HG03354 (cell line): Measurements from ENCODE around the gene NAV3.

ENCODE experiments used
- ATAC-seq: cut with Tn5 transposase; IDR thresholded peaks from one replicate; pipeline ENCODE4 v1.9.1; 2021; ENCODE audit warnings: mild to moderate bottlenecking; ENCODE audit not compliant: unreplicated experiment, poor library complexity, severe bottlenecking

Gene NAV3

DNA sequence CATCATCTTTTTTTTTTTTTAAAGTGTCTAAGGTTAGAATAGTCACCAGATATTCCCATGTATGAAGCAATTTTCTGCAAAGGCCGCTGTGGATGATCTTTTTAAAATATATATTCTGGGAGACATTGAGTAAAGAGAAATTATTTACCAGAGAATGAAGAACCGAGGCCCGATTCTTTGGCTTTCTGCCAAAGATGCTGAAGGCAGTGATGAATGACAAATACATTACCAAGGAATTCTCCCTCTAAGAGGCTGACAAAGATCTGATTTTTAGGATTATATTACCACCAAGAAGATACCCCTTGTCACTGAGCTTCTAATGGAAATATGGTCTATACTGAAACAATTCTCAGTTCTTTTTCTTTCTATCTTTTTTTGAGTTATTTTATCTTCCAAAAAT, 336.8 kb downstream of the NAV3 start:
- no peak for ATAC-seq

DNA sequence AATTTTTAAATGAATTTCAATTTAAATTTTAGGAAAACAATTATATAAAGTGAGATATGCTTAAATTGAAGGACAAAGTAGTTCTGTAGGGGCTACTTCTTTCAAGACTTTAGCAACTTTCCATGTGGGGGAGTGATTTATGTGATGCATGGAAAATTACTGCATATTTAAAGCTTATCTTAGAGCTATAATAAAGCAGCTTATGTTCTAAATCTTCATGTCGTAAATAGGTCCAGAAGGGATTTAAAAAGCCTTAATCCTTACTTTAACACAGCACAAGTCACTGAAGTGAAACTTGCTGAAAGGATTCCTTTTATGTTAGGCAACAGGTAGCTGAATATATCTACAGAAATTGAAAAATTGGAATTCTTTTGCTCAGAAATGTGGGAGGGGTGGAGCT, 340.4 kb downstream of the NAV3 start:
- ATAC-seq, result no peak

DNA sequence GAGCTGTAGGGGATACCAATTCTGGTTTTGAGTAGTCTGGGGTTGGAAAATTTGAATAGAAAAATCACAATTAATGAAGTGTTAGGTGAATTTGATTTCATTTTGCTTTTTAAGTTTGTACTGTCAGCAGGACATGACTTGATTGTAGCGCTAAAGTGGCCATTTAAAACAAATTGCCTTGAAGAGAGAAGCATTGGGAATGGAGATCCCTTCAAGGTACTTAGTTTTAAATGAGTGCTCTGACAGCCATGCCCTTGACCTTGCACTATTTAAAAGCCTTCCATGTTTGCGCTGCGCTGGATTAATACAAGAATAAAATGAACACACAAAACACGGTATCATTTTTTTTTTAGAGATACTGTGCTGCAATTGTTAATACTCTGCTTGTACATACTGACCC, 345.9 kb downstream of the NAV3 start:
- no peak for ATAC-seq

DNA sequence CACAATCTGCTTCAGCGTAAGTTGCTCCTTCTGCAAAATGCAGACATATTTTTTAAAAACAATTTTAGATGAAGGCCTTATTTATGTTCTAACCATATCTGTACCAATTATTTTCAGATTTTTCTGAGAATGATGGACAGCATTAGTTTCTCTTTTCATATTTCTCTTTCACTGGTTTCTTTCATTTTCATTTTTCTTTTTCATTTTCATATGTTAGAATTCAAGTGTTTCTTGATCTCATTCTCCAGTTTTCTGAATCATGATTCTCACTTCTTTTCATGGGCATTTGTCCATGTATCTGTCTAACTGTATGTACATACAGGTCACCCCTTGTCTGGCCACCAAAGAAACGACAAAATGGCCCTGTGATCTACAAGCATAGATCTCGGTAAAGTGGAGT, 346.6 kb downstream of the NAV3 start:
- ATAC-seq, result no peak

DNA sequence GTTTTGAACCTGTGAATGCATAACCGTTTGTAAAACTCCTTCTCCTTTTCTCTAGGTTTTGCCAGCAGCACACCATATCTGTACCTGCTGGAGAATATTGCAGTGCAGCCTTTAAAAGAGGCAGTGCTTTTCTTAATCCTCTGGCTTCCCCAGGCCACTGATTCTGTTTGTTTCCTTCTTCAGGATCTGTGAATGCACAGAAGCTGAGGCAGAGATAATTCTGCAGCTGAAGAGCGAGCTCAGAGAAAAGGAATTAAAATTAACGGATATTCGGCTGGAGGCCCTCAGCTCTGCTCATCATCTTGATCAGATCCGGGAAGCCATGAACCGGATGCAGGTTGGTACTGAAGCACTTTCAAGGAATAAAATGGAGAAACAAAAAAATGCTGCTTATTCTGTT, 348.7 kb downstream of the NAV3 start:
- no peak for ATAC-seq

DNA sequence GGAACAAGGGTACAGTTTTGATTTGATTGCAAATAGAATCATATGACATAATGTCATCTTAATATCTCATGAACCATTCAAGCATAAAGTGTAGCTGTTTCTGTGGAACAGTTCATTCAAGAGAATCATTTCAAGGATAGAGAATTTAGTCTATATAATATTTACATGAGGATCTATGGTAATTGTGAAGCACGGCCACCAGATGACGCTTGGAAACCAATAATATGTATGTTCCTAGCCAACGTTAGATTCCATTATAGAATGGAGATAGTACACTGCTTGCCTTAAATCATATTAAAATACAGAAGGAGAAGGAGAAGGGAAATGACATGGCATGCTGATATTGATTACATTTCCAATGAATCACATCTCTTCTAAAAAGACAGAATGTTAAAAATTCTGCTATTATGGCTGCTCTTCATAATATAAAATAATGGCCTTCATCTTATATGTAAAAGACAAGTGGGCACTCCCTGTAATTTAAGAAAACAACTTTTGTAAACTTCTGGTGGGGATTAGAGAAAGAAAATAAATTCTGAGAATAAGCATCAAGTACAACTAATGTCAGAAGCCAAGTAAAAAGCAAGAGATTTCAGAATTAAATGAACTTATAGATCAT, 351.0 kb downstream of the NAV3 start:
- ATAC-seq, result no peak

DNA sequence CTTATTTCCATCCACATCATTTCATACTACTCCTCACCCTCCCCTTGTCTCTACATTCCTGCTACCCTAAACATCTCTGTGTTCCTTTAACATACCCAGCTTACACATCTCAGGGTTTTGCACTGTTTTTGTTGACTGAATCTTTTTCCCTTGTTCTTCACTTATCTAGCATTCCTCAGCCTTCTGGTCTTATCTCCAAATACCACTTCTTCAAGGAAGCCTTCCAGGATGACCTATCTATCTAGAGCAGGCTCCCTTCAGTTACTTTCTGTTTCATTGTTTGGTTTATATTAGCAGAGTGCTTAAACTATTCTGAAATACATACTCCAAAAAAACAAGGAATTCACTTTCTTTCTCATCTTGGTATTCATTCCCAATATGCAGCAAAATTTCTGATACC, 353.1 kb downstream of the NAV3 start:
- ATAC-seq, result no peak

DNA sequence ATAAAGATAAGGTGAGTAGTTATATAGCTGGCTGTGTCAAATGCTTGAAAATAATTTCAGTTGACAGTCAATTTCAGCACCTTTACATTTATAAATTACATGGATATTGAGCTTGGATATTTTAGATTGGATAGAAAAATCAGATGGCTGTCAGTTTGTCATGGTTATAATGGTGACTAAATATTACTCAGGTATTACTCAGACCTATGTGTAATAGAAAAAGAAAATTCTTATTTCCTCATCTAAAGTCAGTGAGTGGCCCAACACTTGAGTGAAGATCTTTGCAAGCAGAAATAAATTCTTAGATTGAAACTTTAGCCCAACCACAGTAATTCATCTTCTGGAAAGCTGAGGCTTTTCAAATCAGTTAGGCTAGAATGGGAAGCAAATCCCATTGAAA, 354.4 kb downstream of the NAV3 start:
- no peak for ATAC-seq

DNA sequence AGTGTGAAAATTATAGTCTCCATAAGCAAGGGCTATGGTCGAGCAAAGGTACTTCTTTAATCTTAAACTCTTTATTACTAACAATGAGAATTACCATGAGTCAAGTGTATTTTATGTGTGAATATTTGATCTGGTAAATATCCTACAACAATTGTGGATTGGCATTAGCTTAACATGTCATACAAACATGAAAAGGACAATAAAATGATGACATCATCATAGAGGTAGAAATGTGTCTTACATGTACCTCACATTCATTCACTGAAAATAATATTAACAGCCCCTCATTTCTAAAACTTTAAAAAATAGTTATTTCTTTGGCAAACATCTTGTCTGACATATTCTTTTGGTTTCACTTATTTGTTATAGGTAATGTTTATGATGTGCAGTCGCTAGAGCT, 355.0 kb downstream of the NAV3 start:
- no peak for ATAC-seq

DNA sequence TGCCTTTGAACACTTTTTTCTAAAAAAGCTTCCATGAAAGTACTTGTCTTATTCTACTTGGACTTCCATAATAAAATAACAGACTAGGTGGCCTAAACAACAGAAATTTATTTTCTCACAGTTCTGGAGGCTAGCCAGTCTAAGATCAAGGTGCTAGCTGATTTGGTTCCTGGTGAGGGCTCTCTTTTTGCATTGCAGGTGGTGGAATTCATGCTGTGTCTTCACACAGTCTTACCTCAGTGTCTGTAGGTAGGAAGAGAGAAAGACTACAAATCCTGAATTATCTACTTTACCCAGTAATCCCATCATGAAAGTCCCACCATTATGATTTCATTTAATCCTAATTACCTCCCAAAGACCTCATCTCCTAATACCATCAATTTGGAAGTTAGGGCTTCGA, 356.0 kb downstream of the NAV3 start:
- no peak for ATAC-seq

DNA sequence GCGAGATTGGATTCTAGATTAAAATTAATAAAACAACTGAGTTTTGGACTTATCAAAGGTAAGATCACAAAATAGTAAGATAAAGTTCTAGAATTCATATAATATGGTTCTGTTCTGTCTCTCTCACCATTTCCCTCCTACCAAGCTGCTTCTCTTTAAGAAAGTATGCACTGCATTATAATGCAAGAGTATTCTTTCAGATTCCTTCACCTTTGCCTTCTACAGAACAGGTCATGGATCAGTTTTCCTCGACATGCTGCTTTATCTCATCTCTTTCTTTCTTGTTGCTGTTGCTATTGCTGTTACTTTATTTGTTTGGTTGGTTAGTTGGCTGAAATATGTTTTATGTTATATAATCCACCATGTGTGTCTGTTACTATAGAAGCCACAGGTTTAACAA, 357.0 kb downstream of the NAV3 start:
- ATAC-seq, result no peak

DNA sequence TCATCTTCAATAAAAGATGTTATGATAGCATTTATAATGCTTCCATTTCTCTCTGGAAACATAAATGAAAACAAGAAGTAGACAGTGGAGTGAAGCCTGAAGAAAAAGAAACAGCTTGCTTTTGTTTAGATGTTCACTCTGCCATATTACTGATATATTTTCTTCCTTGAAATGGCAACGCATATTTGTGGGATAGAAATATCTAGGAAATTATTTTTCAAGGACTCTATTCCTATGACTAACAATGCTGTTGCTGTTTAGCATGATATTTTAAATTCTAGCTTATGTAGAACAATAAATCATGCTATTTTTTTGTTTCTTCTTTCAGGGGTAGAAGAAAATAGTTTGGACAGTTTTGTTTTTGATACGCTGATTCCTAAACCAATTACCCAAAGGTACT, 359.0 kb downstream of the NAV3 start:
- no peak for ATAC-seq

DNA sequence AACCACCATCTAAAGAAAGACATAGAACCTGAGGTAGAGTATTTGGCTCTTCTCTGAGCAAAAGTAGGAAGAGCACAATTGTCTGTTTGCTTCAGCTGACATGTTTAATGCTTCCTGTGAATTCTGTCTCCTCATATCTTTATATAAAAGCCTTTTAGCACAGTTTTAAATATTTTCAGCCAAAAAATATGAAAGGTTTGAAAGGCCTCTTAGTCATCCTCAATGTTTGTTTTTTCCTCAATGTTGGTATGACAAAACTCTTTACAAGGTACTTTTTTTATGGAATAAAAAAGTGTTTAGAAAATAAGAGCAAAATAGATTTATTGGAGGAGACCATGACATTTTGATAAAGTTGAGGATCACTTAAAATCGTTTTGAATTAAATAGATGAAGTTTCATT, 360.9 kb downstream of the NAV3 start:
- no peak for ATAC-seq

DNA sequence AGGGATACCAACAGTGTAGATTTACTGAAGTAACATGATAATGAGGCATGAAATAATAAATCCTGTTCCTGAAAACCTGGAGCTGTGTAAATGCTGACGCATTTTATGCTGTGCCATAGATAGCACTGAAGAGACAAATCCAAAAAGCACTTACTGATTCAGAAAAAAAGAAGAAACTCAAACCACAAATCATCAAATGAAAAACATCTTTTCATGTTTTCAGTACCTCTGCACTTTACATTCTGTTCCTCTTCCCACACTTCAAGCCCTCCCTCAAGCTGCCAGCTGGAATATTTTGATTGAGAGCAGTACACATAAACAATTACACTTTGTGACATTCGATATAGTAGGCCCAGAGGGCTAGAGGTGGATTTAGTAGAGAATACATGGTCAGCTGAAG, 362.3 kb downstream of the NAV3 start:
- no peak for ATAC-seq

DNA sequence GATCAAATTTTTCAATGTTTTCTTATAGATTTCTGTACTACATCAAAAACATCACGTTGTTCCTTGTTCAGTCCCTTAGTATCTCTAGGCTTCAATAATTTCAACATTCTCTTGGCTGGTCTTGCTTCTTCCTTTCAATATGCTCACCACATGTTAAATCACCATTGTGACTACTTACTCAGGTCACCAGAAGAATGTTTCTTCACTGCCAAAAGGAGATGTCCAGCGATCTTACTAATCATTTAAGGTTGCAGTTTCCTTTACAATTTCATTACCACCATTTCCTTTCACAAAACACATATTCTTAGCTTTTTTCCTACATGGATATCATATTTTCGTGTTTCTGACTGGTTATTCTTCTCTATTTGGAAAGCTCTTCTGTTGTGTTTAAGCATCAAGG, 363.8 kb downstream of the NAV3 start:
- no peak for ATAC-seq

DNA sequence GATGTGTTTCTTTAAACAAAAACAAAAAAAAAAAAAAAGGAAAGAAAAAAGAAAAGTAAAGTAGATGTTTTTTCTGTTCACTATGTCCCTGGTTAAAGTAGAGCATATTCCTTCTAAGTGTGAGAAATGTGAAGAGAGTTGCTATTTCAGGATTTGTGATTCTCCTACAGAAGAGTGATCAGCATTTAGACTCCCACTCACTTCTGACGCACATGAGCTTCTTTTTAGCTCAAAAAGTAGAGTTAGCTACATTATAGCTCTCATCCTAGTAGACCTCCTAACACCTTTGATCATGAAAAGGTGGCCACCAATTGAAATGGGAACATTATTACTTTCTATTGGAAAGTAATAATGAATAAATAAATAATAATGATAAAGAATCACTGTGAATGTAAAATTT, 368.2 kb downstream of the NAV3 start:
- no peak for ATAC-seq

DNA sequence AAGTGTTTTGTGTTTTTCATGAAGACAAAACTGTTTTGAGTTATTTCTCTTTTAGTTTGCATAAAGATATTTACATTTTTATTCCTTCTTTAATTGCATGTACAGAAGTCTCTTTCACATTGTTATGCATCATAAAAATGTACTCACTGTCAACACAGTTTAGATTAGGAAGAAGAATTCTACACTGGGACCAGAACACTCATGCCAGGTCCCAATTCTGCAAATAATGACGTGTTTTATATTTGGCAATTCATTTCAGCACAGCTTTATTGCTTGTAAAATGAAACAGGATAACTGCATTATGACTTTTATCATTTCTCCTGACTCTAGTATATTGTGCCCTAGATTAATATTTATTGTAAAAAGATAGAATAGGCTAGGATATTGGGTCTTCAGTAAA, 369.2 kb downstream of the NAV3 start:
- ATAC-seq, result no peak

DNA sequence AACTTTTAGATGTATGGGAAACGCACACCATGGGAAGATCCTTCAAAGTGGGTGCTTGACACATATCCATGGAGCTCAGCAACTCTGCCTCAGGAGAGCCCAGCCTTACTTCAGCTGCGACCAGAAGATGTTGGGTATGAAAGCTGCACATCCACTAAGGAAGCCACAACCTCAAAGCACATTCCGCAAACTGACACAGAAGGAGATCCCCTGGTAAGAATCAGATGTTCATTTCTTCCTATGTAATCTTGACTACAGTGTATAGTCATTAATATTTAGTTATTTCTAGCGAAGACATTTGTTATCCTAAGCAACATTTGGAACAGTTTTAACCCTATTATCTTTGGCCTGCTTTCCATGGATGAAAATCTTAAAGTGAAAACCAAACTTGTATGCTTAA, 374.2 kb downstream of the NAV3 start:
- no peak for ATAC-seq

DNA sequence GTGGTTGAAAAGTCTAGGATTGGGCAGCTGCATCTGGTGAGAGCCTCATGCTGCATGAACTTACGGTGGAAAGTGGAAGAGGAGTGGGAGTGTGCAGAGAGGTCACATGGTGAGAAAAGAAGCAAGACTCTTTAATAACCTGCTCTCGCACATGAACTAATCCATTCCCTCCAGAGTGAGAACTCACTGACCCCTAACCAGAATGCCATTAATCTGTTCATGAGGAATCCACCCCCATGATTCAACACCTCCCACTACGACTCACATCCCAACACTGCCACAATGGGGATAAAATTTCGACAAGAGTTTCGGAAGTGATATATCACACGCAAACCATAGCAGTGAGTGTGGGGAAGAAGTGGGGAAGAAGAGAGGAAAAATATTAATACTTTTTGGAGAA, 377.4 kb downstream of the NAV3 start:
- no peak for ATAC-seq

DNA sequence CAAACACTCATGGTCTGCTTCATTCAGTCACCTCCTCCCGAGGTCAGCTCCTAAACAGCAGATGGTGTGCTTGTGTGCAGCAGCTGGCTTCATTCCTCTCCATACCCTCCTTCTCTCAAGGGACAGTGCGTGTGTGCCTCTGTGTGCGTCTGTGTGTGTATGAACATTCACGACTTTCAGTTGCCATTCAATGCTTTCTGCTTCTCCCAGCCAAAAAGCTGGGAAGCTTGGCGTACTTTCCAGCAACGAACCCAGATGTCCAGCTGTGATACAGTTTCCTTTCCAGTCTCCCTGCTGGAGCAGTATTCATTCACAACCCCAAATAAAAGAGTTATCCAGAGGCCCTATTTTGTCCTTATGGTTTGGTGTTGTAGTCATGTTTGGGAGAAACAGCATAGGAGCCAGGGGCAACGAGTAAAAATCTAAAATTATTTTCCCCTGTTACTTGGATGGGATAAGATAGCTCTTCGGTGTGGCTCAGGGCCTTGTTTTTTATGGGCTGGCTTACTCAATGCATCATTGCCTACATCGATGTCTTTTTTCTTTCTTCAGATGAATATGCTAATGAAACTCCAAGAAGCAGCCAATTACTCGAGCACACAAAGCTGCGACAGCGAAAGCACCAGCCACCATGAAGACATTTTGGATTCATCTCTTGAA, 379.3 kb downstream of the NAV3 start:
- no peak for ATAC-seq

DNA sequence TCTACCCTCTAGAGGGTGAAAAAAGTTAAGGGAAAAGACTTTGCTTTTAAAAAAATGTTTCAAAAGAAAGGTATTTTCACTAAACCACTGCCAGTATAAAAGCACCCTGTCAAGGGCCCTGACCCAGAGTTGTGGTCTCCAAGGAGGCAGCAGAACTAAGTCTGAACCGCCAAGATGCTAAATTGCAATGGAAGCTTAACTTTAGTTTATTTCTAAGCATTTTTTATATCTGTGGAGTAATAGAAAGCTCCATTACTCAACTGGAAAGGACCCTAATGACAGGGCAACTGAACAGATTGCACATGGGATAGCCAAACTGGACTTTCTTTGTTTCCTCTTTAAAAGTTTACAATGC, 379.8 kb downstream of the NAV3 start:
- ATAC-seq, result no peak

DNA sequence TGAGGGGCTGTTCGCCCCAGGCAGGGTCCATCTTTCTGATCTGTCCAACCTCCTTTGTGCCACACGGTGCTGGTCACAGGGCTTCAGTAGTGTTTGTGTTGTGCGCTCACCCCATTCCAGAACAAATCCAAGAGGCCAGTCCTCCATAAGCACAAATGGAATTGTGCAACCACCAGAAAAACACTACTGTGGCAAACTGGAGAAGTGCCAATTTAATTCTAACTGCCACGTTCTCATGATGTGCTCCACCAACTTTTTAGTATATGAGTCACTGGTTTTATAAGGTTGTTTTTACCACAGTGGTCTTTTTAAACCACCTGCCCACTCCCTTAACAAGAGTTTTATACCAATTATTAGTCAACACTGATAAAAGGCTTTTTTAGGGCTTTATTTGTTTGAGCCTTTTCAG, 380.2 kb downstream of the NAV3 start:
- no peak for ATAC-seq
